ENCODE data around the gene SETBP1. TPM values are rescaled to one million over a fixed set of nuclear protein-coding genes. Genes with fewer than 3 reads are reported as not detected.
A peak's percentile ranks its signal among the peaks of the same experiment; 100 is the strongest.

SETBP1 gene
- total and polyA plus RNA-seq, 2 donors from 2014 or later = 2.7 to 71.7 TPM

DNA sequence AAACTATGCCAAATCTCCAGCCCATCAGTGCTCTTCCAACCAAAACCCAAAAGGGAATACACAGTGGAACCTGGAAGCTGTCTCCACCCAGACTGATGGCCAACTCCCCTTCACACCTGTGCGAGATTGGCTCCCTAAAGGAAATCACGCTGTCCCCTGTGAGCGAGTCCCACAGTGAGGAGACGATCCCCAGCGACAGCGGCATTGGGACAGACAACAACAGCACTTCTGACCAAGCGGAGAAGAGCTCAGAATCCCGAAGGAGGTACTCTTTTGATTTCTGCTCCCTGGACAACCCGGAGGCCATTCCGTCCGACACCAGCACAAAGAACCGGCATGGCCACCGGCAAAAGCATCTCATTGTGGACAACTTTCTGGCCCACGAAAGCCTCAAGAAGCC, 271.1 kb downstream of the SETBP1 start:
- no peak for DNase-seq
- FAIRE-seq = no peak
- peaks cover 0 to 26% (median 18%) of the 10 kb centered on the region in 3 donors for H3K36me3 ChIP-seq (ENCODE audit: control insufficient read depth in 2 of 3, insufficient read depth in 3 of 3, low read length in 3 of 3)
- H3K9ac ChIP-seq (ENCODE audit: low read length in 3 of 3) = no peak overlapping the region
- H3K9me3 ChIP-seq (ENCODE audit: control insufficient read depth in 2 of 3, insufficient read depth in 1 of 3, low read length in 3 of 3) = no peaks in the 10 kb centered on the region
- H3K27ac ChIP-seq (ENCODE audit: low read depth in 2 of 2, low read length in 2 of 2) = no peak overlapping the region
- TF ChIP-seq, protein P1, sequence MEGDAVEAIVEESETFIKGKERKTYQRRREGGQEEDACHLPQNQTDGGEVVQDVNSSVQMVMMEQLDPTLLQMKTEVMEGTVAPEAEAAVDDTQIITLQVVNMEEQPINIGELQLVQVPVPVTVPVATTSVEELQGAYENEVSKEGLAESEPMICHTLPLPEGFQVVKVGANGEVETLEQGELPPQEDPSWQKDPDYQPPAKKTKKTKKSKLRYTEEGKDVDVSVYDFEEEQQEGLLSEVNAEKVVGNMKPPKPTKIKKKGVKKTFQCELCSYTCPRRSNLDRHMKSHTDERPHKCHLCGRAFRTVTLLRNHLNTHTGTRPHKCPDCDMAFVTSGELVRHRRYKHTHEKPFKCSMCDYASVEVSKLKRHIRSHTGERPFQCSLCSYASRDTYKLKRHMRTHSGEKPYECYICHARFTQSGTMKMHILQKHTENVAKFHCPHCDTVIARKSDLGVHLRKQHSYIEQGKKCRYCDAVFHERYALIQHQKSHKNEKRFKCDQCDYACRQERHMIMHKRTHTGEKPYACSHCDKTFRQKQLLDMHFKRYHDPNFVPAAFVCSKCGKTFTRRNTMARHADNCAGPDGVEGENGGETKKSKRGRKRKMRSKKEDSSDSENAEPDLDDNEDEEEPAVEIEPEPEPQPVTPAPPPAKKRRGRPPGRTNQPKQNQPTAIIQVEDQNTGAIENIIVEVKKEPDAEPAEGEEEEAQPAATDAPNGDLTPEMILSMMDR (IDR thresholded peaks at IDR 0.05; ENCODE audit: borderline replicate concordance, extremely low read depth, insufficient read depth) = no peak
- no peak overlapping the region for H3K4me3 ChIP-seq (ENCODE audit: low read length in 3 of 3)
- no peaks in the 10 kb centered on the region for H3K4me1 ChIP-seq (ENCODE audit: control insufficient read depth in 2 of 3, insufficient read depth in 2 of 3, low read depth in 1 of 3, low read length in 3 of 3)
- no peaks in the 10 kb centered on the region for H3K27me3 ChIP-seq (ENCODE audit: control insufficient read depth, insufficient read depth, low read length)
- intact Hi-C loops (cut with DNase I) = no loop called here

DNA sequence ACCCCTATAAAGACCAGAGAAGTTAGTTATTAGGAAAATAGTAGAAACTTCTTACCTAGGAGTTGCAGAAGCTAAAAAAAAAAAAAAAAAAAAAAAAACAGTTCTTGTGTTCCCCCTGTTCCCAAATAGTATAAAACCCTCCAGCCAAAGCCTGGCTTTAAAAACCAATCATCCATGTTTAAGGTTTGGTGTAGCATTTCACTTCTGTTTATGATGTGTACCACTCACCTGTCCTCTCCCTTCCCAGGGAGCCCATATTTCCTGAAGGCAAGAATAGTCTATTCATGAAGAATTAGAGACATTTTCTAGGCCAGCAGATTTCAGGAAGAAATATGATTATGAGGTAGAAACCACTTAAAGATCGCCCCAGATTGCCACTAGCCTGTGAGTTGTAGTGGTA, 273.6 kb downstream of the SETBP1 start:
- DNase-seq = peak in 2 of 5 donors; percentile 47 to 70
- no peaks in the 10 kb centered on the region for H3K4me1 ChIP-seq (ENCODE audit: control insufficient read depth in 2 of 3, insufficient read depth in 2 of 3, low read depth in 1 of 3, low read length in 3 of 3)
- intact Hi-C loops (cut with DNase I) = no loop called here
- H3K9ac ChIP-seq (ENCODE audit: low read length in 3 of 3) = no peak overlapping the region
- no peaks in the 10 kb centered on the region for H3K9me3 ChIP-seq (ENCODE audit: control insufficient read depth in 2 of 3, insufficient read depth in 1 of 3, low read length in 3 of 3)
- H3K36me3 ChIP-seq (ENCODE audit: control insufficient read depth in 2 of 3, insufficient read depth in 3 of 3, low read length in 3 of 3) = peaks cover 0 to 26% (median 18%) of the 10 kb centered on the region in 3 donors
- H3K27me3 ChIP-seq (ENCODE audit: control insufficient read depth, insufficient read depth, low read length) = no peaks in the 10 kb centered on the region
- H3K4me3 ChIP-seq (ENCODE audit: low read length in 3 of 3) = no peak overlapping the region
- no peak for FAIRE-seq
- no peak overlapping the region for H3K27ac ChIP-seq (ENCODE audit: low read depth in 2 of 2, low read length in 2 of 2)
- TF ChIP-seq, protein P1 (IDR thresholded peaks at IDR 0.05; ENCODE audit: borderline replicate concordance, extremely low read depth, insufficient read depth) = no peak

DNA sequence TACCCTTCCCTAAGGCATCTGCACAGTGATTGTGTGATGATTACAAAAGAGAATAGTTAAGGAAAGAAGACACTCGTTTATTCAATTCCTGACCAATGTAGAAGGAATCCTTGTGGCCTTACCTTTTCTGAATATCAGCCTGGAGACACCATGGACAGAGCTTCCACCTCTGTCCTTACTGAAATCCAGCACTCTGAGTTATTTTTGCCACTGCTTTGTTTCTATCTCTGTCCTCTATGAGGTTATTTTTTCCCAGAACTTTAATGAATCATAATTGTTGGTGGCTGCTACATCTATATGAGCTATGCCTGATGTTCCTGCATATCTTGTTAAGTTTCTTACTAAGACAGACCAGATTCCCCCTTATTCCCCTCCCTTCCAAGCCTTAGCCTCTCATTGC, 275.1 kb downstream of the SETBP1 start:
- no peak for FAIRE-seq
- no peak for DNase-seq
- H3K27me3 ChIP-seq (ENCODE audit: control insufficient read depth, insufficient read depth, low read length) = no peaks in the 10 kb centered on the region
- H3K27ac ChIP-seq (ENCODE audit: low read depth in 2 of 2, low read length in 2 of 2) = no peak overlapping the region
- intact Hi-C loops (cut with DNase I) = no loop called here
- H3K4me1 ChIP-seq (ENCODE audit: control insufficient read depth in 2 of 3, insufficient read depth in 2 of 3, low read depth in 1 of 3, low read length in 3 of 3) = no peaks in the 10 kb centered on the region
- peaks cover 0 to 17% (median 11%) of the 10 kb centered on the region in 3 donors for H3K36me3 ChIP-seq (ENCODE audit: control insufficient read depth in 2 of 3, insufficient read depth in 3 of 3, low read length in 3 of 3)
- H3K9me3 ChIP-seq (ENCODE audit: control insufficient read depth in 2 of 3, insufficient read depth in 1 of 3, low read length in 3 of 3) = no peaks in the 10 kb centered on the region
- TF ChIP-seq, protein P1 (IDR thresholded peaks at IDR 0.05; ENCODE audit: borderline replicate concordance, extremely low read depth, insufficient read depth) = no peak
- no peak overlapping the region for H3K4me3 ChIP-seq (ENCODE audit: low read length in 3 of 3)
- no peak overlapping the region for H3K9ac ChIP-seq (ENCODE audit: low read length in 3 of 3)

DNA sequence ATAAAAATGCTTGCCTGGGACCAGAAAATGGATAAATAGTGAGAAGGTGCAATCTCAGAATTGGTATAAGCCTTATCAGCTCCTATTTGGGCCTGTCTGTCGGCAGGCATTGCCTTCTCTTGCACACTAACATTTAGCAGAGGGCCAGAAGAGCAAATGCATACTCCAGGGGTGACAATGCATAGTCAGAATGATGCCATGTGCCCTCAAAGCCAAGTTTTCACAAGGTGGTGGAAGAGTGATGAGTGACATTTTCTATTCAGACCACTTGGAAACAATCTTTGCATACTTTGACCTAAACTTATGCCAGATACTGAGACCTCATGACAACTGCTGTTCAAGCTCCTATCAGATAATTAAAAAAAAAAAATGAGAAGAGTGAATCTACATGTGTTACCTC, 276.3 kb downstream of the SETBP1 start:
- Histone ChIP-seq H3K27ac (ENCODE audit: low read depth in 2 of 2, low read length in 2 of 2) (no peak overlapping the region), H3K9ac (ENCODE audit: low read length in 3 of 3) (no peak overlapping the region), H3K36me3 (ENCODE audit: control insufficient read depth in 2 of 3, insufficient read depth in 3 of 3, low read length in 3 of 3) (peaks cover 0 to 9% (median 7%) of the 10 kb centered on the region in 3 donors), H3K9me3 (ENCODE audit: control insufficient read depth in 2 of 3, insufficient read depth in 1 of 3, low read length in 3 of 3) (no peaks in the 10 kb centered on the region), H3K4me1 (ENCODE audit: control insufficient read depth in 2 of 3, insufficient read depth in 2 of 3, low read depth in 1 of 3, low read length in 3 of 3) (no peaks in the 10 kb centered on the region), H3K4me3 (ENCODE audit: low read length in 3 of 3) (no peak overlapping the region), H3K27me3 (ENCODE audit: control insufficient read depth, insufficient read depth, low read length) (no peaks in the 10 kb centered on the region)
- TF ChIP-seq, protein P1 (IDR thresholded peaks at IDR 0.05; ENCODE audit: borderline replicate concordance, extremely low read depth, insufficient read depth) = no peak
- intact Hi-C loops (cut with DNase I) = no loop called here
- FAIRE-seq (no peak), DNase-seq (no peak)

Measured in kidney (tissue), 14 donors.